Measurements from ENCODE around the gene ABCA7.

ABCA7 gene

DNA sequence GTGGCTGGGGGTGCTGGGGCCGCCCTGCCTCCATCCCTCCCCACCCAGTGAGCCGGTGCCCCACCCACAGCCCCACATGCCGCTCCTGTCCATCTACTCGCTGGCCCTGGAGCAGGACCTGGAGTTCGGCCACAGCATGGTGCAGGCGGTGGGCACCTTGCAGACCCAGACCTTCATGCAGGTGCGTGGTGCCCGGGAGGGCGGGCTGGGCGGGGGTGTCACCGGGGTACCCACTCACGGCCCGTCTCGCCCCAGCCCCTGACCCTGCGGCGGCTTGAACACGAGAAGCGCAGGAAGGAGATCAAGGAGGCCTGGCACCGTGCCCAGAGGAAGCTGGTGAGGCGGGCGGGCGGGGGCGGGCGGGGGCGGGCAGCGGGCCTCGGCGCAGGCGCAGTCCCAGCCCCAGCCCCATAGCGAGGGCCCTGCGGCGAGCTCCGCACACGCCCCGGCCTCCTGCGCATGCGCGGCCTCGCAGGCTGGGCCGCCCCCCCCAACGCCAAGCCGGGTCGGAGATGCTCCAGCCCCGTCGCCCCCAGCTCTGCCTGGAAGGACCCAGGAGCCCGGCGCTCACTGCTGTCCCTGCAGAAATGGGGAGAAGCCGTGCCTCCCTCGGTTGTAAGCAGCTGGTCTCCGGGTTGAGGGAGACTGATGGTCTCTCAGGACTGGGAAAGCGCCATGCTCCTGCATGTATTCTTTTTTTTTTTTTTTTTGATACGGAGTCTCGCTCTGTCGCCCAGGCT, 34.8 kb downstream of the ABCA7 start:
- DNase-seq, result peak; percentile 95

DNA sequence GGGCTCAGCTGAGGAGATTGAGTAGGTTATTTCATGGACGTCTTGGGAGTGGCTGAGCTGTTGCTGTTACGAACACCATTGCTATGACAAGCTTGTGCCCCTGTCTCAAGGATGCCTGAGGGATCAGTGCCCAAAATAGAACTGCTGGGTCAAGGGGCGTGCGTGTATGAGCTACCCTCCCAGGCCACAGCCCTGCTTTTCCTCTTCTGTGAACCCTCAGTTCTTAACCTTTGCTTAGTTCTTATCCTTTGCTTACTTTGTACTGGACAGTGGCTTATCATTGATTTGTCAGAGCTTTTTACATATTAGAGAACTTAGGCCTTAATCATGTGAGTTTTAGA, 36.1 kb downstream of the ABCA7 start:
- DNase-seq, result no peak

DNA sequence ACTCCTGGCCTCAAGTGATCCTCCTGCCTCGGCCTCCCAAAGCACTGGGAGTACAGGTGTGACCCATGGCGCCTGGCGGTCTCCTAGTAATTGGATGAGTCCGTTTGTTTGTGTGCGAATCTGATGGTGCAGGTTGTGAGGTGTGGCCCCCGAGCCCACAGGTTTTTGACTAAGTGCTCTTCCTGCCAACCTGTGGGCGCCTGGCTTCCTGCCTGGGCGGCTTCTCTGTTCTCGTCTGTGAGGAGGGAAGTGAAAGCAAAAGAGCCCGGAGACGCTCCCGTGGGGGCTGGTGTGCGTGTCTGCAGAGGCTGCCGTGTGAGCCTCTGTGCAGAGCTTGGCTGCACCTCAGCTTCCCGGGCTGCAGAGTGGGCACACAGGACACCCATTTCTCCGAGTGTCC, 37.0 kb downstream of the ABCA7 start:
- DNase-seq, result peak; percentile 95

DNA sequence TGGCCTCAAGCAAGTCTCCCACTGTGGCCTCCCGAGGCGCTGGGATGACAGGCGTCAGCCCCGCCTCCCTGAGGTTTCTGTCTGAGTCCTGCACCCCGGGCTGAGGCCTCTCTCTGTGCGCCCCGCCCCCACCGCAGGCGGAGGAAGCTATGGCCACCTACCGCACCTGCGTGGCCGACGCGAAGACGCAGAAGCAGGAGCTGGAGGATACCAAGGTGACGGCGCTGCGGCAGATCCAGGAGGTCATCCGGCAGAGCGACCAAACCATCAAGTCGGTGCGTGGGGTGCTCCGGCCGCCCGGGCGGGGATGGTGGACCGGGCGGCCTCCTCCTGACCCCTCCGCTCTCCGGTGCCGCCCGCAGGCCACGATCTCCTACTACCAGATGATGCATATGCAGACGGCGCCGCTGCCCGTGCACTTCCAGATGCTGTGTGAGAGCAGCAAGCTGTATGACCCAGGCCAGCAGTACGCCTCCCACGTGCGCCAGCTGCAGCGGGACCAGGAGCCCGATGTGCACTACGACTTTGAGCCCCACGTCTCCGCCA, 39.7 kb downstream of the ABCA7 start:
- DNase-seq, result peak; percentile 68

DNA sequence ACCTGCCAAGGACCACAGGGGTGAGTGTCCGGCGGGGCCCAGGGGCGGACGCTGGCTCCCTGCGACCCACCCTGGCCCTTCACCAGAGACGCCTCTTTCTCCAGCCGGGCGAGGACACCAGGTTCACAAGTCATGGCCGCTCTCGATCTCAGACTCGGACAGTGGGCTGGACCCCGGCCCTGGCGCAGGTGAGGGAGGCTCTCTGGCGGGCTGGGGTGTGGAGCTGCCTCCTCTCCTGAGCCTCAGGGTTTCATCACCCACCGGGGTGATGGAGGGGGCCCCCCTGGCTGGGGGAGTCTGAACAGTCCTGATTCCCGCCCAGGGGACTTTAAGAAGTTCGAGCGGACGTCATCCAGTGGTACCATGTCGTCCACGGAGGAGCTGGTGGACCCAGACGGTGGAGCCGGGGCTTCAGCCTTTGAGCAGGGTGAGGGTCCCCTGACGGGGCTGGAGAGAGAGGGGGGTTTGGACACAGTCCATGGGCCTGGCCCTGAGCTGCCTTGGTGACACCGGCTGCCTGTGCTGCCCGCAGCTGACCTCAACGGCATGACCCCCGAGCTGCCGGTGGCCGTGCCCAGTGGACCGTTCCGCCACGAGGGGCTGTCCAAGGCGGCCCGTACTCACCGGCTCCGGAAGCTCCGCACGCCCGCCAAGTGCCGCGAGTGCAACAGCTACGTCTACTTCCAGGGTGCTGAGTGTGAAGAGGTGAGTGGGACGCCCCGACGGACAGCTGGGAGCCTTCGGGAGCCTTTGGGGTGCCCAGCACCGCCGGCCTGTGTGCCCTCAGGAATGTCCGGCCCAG, 40.7 kb downstream of the ABCA7 start:
- no peak for DNase-seq

DNA sequence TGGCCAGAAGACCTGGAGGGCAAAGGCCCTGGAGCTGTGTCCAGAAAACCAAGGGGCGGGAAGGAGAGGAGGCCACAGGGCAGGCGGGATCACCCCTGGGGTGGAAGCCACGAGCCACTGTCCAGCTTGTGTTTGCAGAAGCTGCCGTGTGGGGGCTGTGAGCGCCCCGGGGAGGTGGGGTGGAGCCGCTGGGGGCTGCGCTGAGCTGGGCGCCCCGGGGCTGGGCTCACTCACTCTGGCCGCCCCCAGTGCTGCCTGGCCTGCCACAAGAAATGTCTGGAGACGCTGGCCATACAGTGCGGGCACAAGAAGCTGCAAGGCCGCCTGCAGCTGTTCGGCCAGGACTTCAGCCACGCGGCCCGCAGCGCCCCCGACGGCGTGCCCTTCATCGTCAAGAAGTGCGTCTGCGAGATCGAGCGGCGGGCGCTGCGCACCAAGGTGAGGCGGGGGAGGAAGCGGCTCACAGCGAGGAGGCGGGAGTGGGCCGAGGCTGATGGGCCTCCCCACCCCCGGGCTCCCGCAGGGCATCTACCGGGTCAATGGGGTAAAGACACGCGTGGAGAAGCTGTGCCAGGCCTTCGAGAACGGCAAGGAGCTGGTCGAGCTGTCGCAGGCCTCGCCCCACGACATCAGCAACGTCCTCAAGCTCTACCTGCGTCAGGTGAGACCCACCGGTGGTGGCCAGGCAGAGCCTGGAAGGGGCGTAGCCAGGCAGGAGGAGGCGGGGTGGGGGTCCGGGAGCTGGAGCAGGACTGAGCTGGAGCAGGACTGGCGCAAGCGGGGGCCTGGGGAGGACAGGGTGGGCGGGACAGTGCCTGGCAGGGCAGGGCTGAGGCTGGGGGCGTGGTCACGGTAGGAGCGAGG, 41.6 kb downstream of the ABCA7 start:
- DNase-seq, result no peak

DNA sequence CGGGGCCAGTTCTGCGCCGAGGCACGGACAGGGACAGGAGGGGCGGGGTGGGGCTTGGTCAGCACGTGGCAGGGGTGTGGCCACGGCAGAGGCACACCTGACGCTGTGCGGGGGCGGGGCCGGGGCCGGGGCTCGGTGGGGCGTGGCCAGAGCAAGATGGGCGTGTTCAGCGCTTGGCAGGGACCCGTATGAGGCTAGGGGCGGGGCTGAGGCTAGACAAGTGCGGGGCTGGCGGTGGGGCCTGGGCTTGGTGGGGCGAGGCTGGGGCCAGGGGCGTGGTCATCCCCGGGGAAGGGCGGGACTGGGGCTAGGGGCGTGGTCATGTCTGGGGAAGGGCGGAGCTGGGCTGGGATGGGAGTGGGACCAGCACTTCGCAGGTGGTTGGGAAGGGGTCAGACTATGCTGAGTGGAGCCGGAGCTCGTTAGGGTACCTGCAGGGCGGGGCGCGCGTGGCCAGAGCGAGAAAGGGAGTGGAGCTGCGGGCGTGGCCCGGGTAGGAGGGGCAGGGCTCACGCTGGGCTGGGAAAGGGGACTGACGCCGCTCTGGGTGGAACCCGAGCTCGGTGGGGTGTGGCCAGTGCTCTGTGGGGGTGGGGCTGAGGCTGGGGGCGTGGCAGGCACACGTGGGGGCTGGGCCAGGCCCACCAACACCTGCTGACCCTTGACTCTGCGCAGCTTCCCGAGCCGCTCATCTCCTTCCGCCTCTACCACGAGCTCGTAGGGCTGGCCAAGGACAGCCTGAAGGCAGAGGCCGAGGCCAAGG, 42.4 kb downstream of the ABCA7 start:
- peak; percentile 90 for DNase-seq

DNA sequence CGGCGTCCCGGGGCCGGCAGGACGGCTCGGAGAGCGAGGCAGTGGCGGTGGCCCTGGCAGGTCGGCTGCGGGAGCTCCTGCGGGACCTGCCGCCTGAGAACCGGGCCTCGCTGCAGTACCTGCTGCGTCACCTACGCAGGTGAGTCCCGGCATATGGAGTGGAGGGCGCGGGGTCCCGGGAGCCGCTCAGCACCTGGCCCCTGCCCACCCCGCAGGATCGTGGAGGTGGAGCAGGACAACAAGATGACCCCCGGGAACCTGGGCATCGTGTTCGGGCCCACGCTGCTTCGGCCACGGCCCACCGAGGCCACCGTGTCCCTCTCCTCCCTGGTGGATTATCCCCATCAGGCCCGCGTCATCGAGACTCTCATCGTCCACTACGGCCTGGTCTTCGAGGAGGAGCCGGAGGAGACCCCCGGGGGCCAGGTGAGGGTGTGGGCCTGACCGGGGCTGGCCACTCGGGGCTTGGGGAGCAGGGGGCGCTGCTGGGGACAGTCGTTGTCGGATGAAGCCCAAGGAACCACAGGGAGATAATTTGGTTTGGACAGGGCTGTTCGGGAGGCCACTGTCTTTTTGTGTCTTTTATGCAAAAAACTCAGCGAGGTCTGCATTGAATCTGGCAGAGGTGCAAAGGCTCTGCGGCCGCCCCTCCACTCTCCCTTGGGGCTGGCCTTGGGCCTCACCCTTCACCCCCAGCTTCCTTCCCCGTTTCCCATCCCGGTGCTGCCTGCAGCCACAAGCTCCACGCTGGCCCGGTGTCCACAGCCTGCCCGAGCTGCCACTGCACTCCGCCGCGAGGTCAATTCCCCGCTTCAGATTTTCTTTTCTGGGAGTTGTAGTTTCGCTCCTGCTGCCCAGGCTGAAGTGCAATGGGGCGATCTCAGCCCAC, 43.3 kb downstream of the ABCA7 start:
- no peak for DNase-seq

DNA sequence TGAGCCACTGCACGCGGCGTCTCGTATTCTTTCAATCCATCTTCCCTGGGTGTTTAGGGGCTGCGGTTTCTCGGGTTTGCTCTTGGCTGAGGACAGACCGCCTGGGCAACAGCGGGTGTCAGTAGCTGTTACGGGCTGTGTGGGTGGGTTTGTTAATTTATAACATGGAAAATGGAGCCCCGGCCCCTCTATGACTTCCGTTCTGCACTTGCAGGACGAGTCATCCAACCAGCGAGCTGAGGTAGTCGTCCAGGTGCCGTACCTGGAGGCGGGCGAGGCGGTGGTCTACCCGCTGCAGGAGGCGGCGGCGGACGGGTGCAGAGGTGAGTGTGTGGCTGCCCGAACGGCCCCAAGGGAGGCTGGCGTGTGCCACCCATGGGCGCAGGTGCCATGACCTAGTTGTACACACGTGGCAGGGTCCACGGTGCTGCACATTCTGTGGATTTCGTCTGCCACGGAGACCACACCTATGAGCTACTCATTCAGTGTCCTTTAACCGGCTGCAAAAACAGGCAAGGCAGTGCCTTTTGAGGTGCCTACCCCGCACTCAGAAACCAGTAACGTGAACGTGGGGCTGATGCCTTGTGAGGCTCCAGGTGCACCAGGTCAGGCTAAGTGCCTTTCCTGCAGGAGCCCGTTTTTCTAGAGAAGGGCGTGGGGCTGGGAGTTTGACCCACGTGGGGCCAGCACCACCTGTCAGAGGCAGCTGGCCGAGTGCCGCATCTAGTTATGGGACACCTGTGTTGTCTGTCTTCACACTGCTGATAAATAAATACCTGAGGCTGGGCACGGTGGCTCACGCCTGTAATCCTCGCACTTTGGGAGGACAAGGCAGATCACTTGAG, 44.3 kb downstream of the ABCA7 start:
- DNase-seq, result no peak

DNA sequence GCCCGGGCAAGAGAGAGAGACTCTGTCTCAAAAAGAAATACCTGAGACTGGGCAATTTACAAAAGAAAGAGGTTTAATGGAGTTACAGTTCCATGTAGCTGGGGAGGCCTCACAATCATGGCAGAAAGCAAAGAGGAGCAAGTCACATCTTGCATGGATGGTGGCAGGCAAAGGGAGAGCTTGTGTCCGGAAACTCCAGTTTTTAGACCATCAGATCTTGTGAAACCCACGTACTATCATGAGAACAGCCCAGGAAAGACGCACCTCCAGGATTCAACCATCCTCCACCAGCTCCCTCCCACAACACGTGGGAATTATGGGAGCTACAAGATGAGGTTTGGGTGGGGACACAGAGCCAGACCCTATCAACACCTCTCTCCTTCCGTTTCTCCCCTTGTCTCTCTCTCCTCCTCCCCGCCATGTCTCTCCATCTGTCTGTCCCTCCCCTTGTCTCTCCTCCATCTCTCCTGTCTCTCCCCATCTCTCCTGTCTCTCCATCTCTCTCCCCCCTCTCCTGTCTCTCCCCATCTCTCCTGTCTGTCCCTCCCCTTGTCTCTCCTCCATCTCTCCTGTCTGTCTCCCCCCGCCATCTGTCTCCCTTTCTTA, 45.2 kb downstream of the ABCA7 start:
- no peak for DNase-seq

DNA sequence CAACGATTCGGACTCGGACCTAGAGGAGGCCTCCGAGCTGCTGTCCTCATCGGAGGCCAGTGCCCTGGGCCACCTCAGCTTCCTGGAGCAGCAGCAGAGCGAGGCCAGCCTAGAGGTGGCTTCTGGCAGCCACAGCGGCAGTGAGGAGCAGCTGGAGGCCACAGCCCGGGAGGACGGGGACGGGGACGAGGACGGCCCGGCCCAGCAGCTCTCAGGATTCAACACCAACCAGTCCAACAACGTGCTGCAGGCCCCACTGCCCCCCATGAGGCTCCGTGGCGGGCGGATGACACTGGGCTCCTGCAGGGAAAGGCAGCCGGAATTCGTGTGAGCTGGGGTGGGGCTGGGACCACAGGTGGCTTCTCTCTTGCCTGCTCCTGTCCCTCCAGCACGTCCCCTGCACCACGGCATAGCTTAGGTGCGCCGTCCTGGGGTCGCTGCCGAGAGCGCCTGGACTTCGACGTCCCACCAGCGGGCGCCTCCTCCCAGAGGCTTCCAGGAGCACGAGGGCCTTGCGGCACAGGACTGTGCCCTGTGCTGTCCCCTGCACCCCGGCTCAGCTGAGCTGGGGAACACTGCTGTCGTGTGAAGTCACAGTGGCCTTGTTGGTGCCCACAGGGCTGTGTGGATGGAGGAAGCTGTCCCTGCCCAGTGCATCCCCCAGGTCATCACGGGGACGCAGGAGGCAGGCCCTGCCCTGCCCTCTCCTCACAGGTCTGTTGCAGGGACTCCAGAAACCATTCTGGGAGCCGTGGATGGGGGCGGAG, 46.0 kb downstream of the ABCA7 start:
- DNase-seq, result no peak

DNA sequence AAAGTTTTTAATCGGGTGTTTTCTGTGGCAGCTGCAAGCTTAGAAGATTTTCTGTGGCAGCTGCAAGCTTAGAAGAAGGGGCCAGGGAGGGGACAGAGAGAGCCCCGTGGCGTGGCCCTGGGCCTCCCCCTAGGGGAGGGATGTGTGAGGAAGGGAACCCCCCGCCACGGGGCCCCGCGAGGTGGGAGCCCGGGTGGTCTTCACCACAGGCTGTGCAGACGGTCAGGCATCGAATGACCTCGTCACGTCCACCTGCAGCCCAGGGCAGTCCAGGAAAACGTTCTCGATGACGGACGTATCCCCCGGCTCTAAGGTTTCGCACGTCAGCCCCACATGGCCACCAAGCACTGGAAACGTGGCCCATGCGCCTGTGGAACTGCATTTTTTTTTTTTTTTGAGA, 46.7 kb downstream of the ABCA7 start:
- DNase-seq, result no peak

DNA sequence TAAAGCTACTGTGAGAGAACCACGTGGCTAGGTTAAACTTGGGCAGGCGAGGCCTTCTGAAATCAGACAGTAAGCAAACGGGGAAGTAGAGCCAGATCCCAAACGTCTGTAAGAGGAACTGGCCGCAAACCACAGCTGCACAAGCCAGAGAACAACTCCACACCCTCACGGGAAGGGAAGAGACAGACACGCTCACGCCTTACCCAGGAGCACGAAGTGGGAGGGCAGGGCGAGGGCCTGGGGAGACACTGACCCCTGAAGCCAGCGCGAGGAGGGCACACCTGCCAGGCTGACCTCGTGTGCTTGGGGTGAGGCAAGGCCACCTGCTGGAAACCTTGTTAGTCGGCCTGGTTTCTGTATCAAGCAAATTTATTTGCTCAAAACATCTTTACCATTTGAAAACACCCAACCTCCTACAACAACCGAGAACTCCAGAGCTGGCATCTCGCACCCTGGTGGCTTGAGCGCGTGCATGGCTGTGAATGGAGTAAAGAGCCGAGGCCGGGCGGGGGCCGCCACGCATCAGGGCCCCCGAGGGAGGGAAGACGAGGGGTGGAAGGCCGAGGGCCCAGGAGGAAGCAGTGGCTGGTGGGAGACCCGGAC, 48.0 kb downstream of the ABCA7 start:
- DNase-seq, result peak; percentile 59

DNA sequence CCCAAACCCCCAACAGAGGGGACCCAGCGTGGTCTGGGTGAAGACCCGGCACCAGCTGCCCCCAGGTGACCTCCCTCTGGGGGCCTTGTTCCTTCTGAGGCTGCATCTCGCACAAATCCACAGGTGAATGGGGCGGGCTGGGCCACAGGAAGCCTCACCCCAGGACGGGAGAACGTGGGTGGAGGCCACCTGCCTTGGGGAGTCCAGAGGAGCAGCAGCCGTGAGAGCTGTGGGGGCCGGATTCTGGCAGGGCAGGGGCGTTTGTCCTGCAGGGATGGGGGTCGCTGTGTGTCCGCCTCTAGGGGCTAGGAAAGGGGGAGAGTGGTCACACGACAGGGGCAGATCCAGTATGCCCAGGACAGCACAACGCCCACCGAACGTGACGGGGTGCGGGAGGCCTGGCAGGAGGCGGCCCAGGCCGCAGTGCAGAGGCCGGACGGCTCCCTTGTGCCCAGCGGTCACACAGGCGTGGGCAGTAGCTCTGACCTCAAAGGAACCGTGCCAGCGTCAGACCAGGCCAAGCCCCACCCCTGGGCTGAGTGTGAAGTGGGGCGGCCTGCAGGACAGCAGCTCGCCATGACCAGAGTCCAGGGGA, 48.6 kb downstream of the ABCA7 start:
- DNase-seq, result no peak

DNA sequence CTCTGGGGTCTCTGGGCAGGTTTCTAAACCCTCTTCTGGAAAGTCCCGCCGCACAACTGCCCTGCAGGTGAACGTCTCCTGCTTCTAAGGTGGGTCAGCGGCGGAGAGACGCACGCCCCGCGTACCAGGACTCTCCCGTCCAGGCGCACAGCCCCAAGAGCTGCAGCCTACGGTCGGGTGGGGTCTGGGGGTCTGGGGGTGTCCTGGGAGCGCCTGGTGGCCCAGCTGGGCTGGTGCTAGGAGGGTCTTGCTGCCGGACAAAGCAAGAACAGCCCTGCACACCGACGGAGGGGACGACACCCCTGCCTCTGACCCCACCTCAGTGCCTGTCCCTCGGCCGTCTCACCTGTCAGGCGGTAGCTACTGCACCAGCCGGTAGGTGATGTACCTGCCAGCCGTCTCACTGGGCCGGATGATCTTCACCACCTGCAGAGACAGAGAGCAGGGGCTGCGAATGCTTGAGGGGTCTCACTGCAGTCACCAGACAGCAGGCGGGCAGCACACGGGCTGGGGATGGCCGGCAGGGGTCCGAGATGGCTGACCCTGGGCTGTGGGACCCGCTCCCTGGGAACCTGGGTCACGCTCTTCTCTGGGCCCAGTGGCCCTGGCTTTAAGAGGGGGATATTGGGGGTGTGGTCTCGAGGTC, 49.3 kb downstream of the ABCA7 start:
- DNase-seq, result no peak

DNA sequence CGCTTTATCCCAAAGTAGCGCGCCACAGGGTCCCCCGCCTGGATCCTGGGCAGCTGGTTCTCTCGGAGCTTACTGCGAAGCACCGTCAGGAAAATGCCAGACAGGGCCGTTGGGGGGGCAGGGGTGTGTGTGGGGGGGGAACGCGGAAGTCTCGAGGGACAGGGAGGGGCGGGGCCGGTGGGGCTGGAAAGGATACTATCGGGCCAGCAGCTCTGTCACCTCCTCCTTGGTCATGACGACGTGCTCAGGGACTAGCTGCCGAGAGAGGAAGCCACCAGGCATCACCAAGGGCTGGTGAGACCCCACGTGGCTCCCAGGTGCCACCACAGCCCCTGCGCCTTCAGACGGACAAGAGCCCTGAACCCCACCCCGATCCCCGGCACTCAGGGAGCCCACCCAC, 50.0 kb downstream of the ABCA7 start:
- peak; percentile 66 for DNase-seq

DNA sequence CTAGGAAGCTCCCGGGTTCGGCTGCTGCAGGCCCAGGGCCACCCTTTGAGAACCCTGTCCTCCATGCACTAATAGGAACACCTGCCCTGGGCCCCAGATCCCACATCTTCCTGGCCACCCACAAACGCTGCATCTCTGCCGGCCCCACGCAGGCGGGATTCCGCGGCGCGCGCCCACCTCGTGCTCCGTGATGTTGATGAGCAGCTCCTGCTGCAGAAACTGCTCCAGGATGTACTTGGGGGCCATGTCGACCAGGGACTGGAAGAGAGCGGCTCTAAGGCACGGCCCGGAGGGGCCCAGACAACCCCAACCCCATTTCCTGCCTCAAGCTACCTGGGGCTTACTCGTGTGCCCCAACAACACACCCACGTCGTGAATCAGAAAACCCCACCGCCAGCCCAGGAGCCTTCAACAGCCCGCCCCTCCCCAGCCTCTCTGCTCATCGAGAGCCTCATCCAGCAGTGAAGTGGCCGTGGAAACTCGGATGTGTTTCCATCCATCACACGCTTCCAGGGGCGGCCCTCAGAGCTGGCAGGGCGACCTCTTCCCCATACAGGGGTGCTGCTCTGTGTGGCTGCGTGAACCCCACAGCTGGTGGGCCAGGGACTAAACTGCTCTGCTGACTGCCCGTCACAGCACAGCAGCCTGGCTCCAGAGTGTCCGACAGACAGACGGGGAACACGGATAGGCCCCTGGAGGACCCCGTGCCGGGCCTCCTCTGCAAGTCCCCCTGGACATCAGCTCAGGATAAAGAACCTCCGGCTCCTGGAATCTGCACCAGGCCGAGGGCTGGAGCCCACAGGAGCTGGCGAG, 51.0 kb downstream of the ABCA7 start:
- no peak for DNase-seq
